GM15510 (cell line): ENCODE measurements around the gene SLC35D3.

Experiments
- POLR2A ChIP-seq: IDR thresholded peaks from 3 replicates; pipeline ENCODE4 v1.6.1; 2011; ENCODE audit warnings: borderline replicate concordance; ENCODE audit not compliant: insufficient read length; ENCODE audit errors: extremely low read depth

SLC35D3 gene

GRCh38 chr6:136921936-136922684, at the start of gene SLC35D3:
TSS of gene SLC35D3 (plus strand) at chr6:136922301. CDS start at chr6:136922429, 128 bp downstream.
- TF ChIP-seq POLR2A: no peak

GRCh38 chr6:136873748-136874147, 48.4 kb upstream of the SLC35D3 start:
- TF ChIP-seq POLR2A: no peak

GRCh38 chr6:136880748-136881460, 41.2 kb upstream of the SLC35D3 start:
- TF ChIP-seq POLR2A: no peak

GRCh38 chr6:136886091-136886490, 36.0 kb upstream of the SLC35D3 start:
- no peak for TF ChIP-seq POLR2A

- no peak for TF ChIP-seq POLR2A
Measured at GRCh38 chr6:136887953-136888352, 34.1 kb upstream of the SLC35D3 start.

- no peak for TF ChIP-seq POLR2A
Measured at GRCh38 chr6:136889271-136890193, 32.6 kb upstream of the SLC35D3 start.

GRCh38 chr6:136890194-136890839, 31.8 kb upstream of the SLC35D3 start:
- TF ChIP-seq POLR2A: no peak

GRCh38 chr6:136890986-136891385, 31.1 kb upstream of the SLC35D3 start:
- TF ChIP-seq POLR2A: no peak

- TF ChIP-seq POLR2A: no peak
Measured at GRCh38 chr6:136893187-136893586, 28.9 kb upstream of the SLC35D3 start.

- TF ChIP-seq POLR2A: no peak
Measured at GRCh38 chr6:136895901-136896300, 26.2 kb upstream of the SLC35D3 start.

GRCh38 chr6:136897071-136897470, 25.0 kb upstream of the SLC35D3 start:
- TF ChIP-seq POLR2A: no peak

- no peak for TF ChIP-seq POLR2A
Measured at GRCh38 chr6:136901212-136901784, 20.8 kb upstream of the SLC35D3 start.

- no peak for TF ChIP-seq POLR2A
Measured at GRCh38 chr6:136914947-136915346, 7.2 kb upstream of the SLC35D3 start.

GRCh38 chr6:136918706-136919105, 3.4 kb upstream of the SLC35D3 start:
- no peak for TF ChIP-seq POLR2A
